ENCODE measurements around the gene NOTCH1.

DNA sequence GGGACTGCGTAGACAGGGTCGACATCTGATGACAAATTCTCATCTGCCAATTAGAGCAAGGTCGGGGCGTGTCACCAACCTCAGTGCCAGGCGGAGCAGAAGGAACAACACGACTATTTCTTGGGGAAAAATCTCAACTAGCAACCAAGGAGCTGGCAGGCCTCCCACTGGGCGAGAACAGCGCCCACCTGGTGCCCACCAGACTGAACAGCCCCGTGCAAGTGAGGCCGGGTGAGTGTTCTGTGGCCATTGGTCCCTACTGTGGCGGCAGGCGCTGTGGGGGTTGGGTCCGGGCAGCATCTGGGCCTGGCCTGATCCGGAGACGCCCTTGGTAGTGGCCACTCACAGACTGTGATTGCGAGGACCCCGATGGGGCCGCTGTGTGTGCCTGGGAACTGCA lies 11.5 kb downstream of the NOTCH1 start:
- TF ChIP-seq, protein P1, sequence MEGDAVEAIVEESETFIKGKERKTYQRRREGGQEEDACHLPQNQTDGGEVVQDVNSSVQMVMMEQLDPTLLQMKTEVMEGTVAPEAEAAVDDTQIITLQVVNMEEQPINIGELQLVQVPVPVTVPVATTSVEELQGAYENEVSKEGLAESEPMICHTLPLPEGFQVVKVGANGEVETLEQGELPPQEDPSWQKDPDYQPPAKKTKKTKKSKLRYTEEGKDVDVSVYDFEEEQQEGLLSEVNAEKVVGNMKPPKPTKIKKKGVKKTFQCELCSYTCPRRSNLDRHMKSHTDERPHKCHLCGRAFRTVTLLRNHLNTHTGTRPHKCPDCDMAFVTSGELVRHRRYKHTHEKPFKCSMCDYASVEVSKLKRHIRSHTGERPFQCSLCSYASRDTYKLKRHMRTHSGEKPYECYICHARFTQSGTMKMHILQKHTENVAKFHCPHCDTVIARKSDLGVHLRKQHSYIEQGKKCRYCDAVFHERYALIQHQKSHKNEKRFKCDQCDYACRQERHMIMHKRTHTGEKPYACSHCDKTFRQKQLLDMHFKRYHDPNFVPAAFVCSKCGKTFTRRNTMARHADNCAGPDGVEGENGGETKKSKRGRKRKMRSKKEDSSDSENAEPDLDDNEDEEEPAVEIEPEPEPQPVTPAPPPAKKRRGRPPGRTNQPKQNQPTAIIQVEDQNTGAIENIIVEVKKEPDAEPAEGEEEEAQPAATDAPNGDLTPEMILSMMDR (conservative IDR thresholded peaks at IDR 0.05): no peak
- no peak for TF ChIP-seq EZH2 (IDR thresholded peaks at IDR 0.05; ENCODE audit: low read depth)
